NCI-H526 (cell line): ENCODE results near the gene XPO5.
"Not testable (repeated sequence)": the region's sequence is repeated elsewhere in the genome, so short reads cannot be mapped to it uniquely, and the experiment has no call there.

Experiments
- DNase-seq, 2 experiments: peaks; one replicate each; lab custom pipeline; 2025; lab: John Stamatoyannopoulos, UW

The XPO5 gene

GRCh38 chr6:43575772-43576551, at the start of gene XPO5, which contains the start of gene POLH:
Gene XPO5, minus strand, starts transcription at chr6:43576038. Its CDS starts 174 bp downstream, at chr6:43575864.
Gene POLH, plus strand, starts transcription at chr6:43576185. Its CDS starts 6,135 bp downstream, at chr6:43582320.
- peak; percentile 80 to 96 for DNase-seq

GRCh38 chr6:43625393-43625992, 49.7 kb upstream of the XPO5 start:
- DNase-seq, result no peak

- no peak for DNase-seq
These were observed 49.0 kb upstream of the XPO5 start for GRCh38 chr6:43624786-43625288.

GRCh38 chr6:43623880-43624785, 48.3 kb upstream of the XPO5 start:
- DNase-seq, result no peak

- DNase-seq, result no peak
These were observed 46.7 kb upstream of the XPO5 start for GRCh38 chr6:43622541-43622940.

GRCh38 chr6:43621836-43622180, 46.0 kb upstream of the XPO5 start:
- DNase-seq, result no peak

- no peak for DNase-seq
These were observed 45.4 kb upstream of the XPO5 start for GRCh38 chr6:43621078-43621835.

GRCh38 chr6:43616725-43617472, 41.1 kb upstream of the XPO5 start:
- no peak for DNase-seq

GRCh38 chr6:43614396-43614730, 38.5 kb upstream of the XPO5 start:
- DNase-seq, result no peak

GRCh38 chr6:43613721-43614395, 38.0 kb upstream of the XPO5 start:
- no peak for DNase-seq

GRCh38 chr6:43610431-43610830, 34.6 kb upstream of the XPO5 start:
- DNase-seq, result no peak

- DNase-seq, result no peak
These were observed 33.6 kb upstream of the XPO5 start for GRCh38 chr6:43609402-43609801.

- no peak for DNase-seq
These were observed 33.0 kb upstream of the XPO5 start for GRCh38 chr6:43608807-43609206.

- DNase-seq, result peak; percentile 39 to 81
These were observed 32.5 kb upstream of the XPO5 start for GRCh38 chr6:43608310-43608763.

- no peak for DNase-seq
These were observed 30.2 kb upstream of the XPO5 start for GRCh38 chr6:43606019-43606418.

GRCh38 chr6:43604174-43604573, 28.3 kb upstream of the XPO5 start:
- no peak for DNase-seq

GRCh38 chr6:43600595-43600994, 24.8 kb upstream of the XPO5 start:
- no peak for DNase-seq

GRCh38 chr6:43593938-43594337, 18.1 kb upstream of the XPO5 start:
- DNase-seq, result no peak

- not testable (repeated sequence) for DNase-seq
These were observed 13.7 kb upstream of the XPO5 start for GRCh38 chr6:43589564-43589963.

- no peak for DNase-seq
These were observed 12.4 kb upstream of the XPO5 start for GRCh38 chr6:43588194-43588593.
